Retinal pigment epithelial cell (primary cell): ENCODE data around the gene DOCK4.

Experiments used
- DNase-seq: peaks from one replicate; pipeline ENCODE4 v3.0.0-alpha.2; 2010; ENCODE audit warnings: low read depth
- H3K4me3 ChIP-seq: 2 replicates; pipeline ENCODE4 v1.5.1; 2011; ENCODE audit warnings: mild to moderate bottlenecking, low read length, control low read depth, moderate library complexity
- TF ChIP-seq, protein P1 (sequence below): conservative IDR thresholded peaks from 2 replicates; pipeline ENCODE4 v1.5.1; 2011; ENCODE audit warnings: low read depth, low read length, control low read depth, inconsistent platforms

The DOCK4 gene

DNA sequence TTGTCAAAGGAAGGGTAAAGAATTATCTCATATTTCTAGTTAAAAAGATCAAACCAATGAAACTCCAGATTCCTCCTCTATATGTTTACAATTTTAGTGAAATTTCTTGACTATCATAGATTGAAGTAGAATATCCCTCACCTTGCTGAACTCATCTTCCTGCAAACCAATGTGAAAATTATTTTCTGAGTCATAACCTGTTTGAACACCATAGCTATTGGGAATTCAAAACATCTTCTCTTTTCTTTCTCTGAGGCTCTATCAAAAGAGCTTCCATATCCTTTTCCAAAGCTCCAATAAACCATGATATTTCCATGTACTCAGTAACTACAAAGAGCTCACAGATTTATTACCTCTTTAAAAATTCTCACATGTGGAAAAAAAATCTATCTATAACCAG lies 134.3 kb downstream of the DOCK4 start:
- no peak overlapping the region for H3K4me3 ChIP-seq
- DNase-seq = no peak
- TF ChIP-seq, protein P1, sequence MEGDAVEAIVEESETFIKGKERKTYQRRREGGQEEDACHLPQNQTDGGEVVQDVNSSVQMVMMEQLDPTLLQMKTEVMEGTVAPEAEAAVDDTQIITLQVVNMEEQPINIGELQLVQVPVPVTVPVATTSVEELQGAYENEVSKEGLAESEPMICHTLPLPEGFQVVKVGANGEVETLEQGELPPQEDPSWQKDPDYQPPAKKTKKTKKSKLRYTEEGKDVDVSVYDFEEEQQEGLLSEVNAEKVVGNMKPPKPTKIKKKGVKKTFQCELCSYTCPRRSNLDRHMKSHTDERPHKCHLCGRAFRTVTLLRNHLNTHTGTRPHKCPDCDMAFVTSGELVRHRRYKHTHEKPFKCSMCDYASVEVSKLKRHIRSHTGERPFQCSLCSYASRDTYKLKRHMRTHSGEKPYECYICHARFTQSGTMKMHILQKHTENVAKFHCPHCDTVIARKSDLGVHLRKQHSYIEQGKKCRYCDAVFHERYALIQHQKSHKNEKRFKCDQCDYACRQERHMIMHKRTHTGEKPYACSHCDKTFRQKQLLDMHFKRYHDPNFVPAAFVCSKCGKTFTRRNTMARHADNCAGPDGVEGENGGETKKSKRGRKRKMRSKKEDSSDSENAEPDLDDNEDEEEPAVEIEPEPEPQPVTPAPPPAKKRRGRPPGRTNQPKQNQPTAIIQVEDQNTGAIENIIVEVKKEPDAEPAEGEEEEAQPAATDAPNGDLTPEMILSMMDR = no peak

DNA sequence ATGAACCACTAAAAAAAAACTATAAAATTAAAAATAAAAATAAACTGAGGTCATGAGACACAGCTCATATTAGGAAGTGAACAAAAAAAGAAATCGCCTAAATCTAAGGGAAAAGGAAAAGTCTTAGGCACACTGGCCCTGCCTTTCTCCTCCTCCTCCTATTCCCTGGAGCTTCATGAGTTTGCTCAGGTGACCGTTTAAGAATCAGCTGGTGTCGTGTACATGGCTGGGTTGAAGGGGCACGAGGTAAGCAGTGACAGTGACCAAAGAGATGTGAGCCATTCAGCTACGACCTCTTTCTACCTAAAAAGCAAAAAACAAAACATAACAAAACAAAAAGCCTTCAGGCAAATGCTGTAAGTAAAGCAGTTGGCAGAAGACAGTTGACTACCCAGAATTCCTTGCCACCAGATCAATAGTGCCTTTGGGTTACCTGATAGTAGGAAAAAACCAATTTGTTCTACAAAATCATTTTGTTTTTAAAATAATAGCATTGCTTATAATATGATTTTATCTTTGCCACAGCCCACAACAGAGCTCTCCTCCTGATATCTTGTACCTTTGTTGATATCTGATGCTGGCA lies 135.4 kb downstream of the DOCK4 start:
- no peak overlapping the region for H3K4me3 ChIP-seq
- no peak for DNase-seq
- TF ChIP-seq, protein P1 = no peak

DNA sequence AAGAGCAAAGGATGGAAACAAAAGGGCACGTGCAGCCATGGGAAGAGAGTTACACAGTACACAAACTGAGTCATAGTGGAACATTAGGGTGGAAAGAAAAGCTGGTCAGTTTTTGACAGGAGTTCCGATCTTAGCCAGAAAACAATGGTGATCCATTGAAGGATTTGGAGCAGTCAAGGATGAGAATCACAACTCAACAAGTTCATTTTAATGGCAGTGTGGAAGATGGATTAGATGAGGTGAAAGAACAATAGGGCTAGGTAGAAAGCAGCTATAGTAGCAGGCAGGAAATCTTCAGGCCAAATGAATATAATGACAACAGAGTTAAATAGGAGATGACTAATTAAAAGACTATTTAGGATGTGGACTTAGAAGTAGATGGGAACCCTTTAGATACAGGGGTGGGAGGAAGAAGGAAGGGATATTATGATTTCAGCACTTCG lies 136.3 kb downstream of the DOCK4 start:
- no peak for DNase-seq
- no peak overlapping the region for H3K4me3 ChIP-seq
- TF ChIP-seq, protein P1 = no peak

DNA sequence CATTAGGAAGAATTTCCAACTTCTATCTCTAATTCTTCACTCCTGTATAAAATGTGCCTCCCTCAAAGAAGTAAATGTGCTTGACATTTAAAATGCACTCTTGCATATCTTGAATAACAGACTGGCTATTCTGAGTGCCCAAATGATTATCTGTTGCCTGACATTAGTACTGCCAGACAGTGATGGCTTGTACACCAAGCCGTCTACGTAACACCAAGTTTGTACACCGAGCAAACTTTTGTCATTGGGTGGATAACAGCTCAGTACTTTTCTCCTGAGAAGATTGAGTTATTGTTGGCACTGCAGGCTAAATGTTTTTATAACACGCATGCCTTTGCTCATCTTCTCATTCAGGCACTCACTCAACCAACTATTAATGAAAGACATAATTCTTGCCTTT lies 137.2 kb downstream of the DOCK4 start:
- no peak overlapping the region for H3K4me3 ChIP-seq
- DNase-seq = no peak
- TF ChIP-seq, protein P1 = no peak

DNA sequence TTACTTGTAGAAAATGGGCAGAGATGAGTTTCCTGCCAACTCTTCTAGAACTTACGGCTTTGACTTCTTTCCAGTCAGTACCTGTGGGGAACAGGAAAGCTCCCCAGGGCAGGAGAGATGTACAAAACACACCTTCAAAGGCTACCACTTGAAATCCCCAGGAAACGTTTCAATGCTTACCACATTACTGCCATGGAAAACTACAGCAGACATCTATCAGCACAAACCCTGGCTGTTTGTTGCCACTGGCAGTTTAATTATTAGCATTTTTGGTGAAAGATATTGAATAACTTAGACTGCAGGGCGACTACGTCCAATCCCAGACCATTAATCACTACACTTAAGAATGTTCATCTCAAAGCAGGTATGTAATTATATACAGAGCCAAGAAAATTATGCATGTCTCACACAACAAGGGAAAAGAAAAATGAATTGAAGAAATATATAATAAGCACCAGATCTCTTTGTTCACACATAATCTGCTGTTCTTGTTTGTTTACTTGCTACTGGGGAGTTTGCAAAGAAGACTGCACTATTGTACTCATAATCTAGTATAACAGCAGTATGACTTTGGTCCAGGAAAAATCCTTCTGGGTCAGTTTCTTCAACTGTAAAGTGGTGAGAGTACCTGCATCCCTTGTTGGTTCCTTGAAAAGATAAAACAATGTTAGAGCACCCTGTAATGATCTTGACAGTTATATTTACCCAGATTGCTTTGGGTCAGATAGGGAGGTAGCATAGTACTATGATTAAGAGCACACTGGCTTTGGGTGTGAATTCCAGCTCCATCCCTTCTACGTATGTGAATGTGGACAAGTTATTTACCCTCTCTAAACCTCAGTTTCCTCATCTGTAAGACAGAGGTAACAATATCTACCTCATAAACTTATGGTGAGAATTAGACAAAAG lies 138.3 kb downstream of the DOCK4 start:
- TF ChIP-seq, protein P1 = no peak
- DNase-seq = no peak
- H3K4me3 ChIP-seq = no peak overlapping the region

DNA sequence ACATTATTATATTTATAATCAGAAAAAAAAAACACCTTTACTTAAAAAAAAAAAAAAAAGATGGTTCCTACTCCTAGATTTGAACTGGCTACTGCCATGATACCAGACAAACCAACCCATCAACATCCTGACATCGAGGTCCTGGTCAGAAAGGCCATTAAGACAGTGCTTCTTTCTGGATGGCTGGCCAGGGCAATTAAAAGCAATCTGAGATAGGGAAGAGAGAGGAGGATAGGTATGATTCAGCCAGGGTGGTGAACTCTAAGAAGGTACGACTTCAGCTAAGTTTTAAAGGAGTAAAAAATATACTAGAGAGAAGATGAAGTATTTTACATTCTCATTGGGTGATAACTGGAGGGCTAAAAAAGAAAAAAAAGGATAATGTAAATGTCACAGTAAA lies 139.0 kb downstream of the DOCK4 start:
- DNase-seq = no peak
- no peak overlapping the region for H3K4me3 ChIP-seq
- TF ChIP-seq, protein P1 = no peak

DNA sequence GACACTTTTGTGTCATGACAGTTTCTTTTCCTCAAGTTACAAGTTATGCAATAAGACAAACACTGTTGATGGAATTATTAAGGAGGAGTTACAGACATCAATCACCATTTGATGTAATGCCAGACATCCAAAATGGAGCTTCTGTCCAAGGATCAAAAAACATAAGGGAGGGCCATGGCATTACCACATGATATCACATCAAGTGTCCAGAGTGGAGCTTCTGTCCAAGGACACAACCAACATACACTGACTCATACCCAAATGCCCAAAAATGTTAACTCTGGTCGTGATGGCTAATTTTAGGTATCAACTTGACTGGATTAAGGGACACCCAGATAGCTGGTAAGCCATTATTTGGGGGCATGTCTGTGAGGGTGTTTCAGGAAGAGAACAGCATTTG lies 140.4 kb downstream of the DOCK4 start:
- no peak for DNase-seq
- TF ChIP-seq, protein P1 = no peak
- no peak overlapping the region for H3K4me3 ChIP-seq
